Left colon (tissue), 2 donors: ENCODE measurements around the gene SHANK2. TPM values are rescaled to one million over a fixed set of nuclear protein-coding genes. Genes with fewer than 3 reads are reported as not detected.

Source experiments
- ATAC-seq: fragments of 200-7000 bp; cut with Tn5 transposase; one replicate; pipeline ENCODE4 v1.9.1; 2020; ENCODE audit warnings: mild to moderate bottlenecking, moderate library complexity
- DNase-seq, 2 donors: peaks; one replicate each; pipeline ENCODE4 v3.0.0-alpha.2; 2020
- intact Hi-C, 2 donors: fragments of 100-400 bp; cut with DNase I in 1 of 2; cut with micrococcal nuclease in 1 of 2; formaldehyde crosslinking; loops; one replicate each; pipeline versions ENCODE4 v1.11.2 to v1.14.0; 2022; cut with DNase I, micrococcal nuclease
- total RNA-seq, 2 donors: library from RNA; stranded (reverse); fragmentation: NEBNext Ultra II Directional; extraction: Animal tissue kit (Norgen Biotek cat#: 25700); gene quantifications; one replicate each; pipeline ENCODE4 v1.2.1, GENCODE V29; 2021
- donor health status: DM: no; HTN: no; CAD: no.
- donor health status: DM: yes; HTN: yes; CAD: no.

Gene SHANK2
- total RNA-seq, 2 donors from 2014 or later: 28.6 to 43.0 TPM

- intact Hi-C loops: no loop called here
- DNase-seq: no peak
- ATAC-seq: no peak
Observed at GRCh38 chr11:71232364-71232763, 20.0 kb downstream of the SHANK2 start.

- DNase-seq: no peak
- intact Hi-C loops: no loop called here
- no peak for ATAC-seq
Observed at GRCh38 chr11:71228961-71229360, 23.4 kb downstream of the SHANK2 start.

GRCh38 chr11:71227058-71227659 lies 25.2 kb downstream of the SHANK2 start:
- intact Hi-C loops: no loop called here
- no peak for DNase-seq

GRCh38 chr11:71223671-71224660 lies 28.4 kb downstream of the SHANK2 start:
- ATAC-seq: no peak
- intact Hi-C loops: no loop called here
- DNase-seq: no peak

More at GRCh38 chr11:71227058-71227659, 25.2 kb downstream of the SHANK2 start:
- no peak for ATAC-seq

GRCh38 chr11:71223081-71223405 lies 29.3 kb downstream of the SHANK2 start:
- no peak for ATAC-seq
- intact Hi-C loops: no loop called here
- DNase-seq: no peak

GRCh38 chr11:71222318-71223080 lies 29.9 kb downstream of the SHANK2 start:
- intact Hi-C loops: no loop called here
- ATAC-seq (no peak), DNase-seq (peak in 1 of 2 donors; percentile 33)

- intact Hi-C loops: no loop called here
- no peak for ATAC-seq
- DNase-seq: no peak
Observed at GRCh38 chr11:71221821-71222220, 30.6 kb downstream of the SHANK2 start.

- DNase-seq (no peak), ATAC-seq (no peak)
- intact Hi-C loops: no loop called here
Observed at GRCh38 chr11:71221201-71221600, 31.2 kb downstream of the SHANK2 start.

GRCh38 chr11:71218789-71219499 lies 33.4 kb downstream of the SHANK2 start:
- DNase-seq: peak in 1 of 2 donors; percentile 0
- intact Hi-C loops: no loop called here
- no peak for ATAC-seq

- intact Hi-C loops: no loop called here
- no peak for ATAC-seq
- DNase-seq: no peak
Observed at GRCh38 chr11:71215425-71215965, 36.9 kb downstream of the SHANK2 start.

GRCh38 chr11:71214553-71215424 lies 37.6 kb downstream of the SHANK2 start:
- ATAC-seq: no peak
- no peak for DNase-seq
- intact Hi-C loops: no loop called here

- intact Hi-C loops: no loop called here
- ATAC-seq (no peak), DNase-seq (peak in 1 of 2 donors; percentile 5)
Observed at GRCh38 chr11:71213696-71214552, 38.5 kb downstream of the SHANK2 start.

GRCh38 chr11:71212871-71213559 lies 39.4 kb downstream of the SHANK2 start:
- intact Hi-C loops: no loop called here
- DNase-seq (peak in 1 of 2 donors; percentile 23), ATAC-seq (no peak)

- intact Hi-C loops: no loop called here
- no peak for ATAC-seq
- DNase-seq: no peak
Observed at GRCh38 chr11:71211631-71212030, 40.7 kb downstream of the SHANK2 start.

- ATAC-seq (no peak), DNase-seq (peak in 1 of 2 donors; percentile 12)
- intact Hi-C loops: no loop called here
Observed at GRCh38 chr11:71210861-71211260, 41.5 kb downstream of the SHANK2 start.

GRCh38 chr11:71209656-71210055 lies 42.7 kb downstream of the SHANK2 start:
- ATAC-seq: no peak
- DNase-seq: peak in 1 of 2 donors; percentile 11
- intact Hi-C loops: no loop called here
